Activated CD8-positive, alpha-beta memory T cell treated with anti-CD3 and anti-CD28 coated beads, Interleukin-2, amount 50 U/mL, for 48 hours (primary cell): Measurements from ENCODE around the gene FMNL2.

Experiments
- DNase-seq: peaks from one replicate; pipeline ENCODE4 v3.0.0-alpha.2; 2020

FMNL2 gene

GRCh38 chr2:152623775-152624174 is 288.8 kb downstream of the FMNL2 start:
- no peak for DNase-seq

GRCh38 chr2:152624805-152625204 is 289.8 kb downstream of the FMNL2 start:
- DNase-seq: no peak

GRCh38 chr2:152626911-152627339 is 292.0 kb downstream of the FMNL2 start:
- DNase-seq: no peak

- DNase-seq: no peak
Observed at GRCh38 chr2:152627351-152627957, 292.5 kb downstream of the FMNL2 start.

GRCh38 chr2:152629202-152629601 is 294.2 kb downstream of the FMNL2 start:
- no peak for DNase-seq

- DNase-seq: no peak
Observed at GRCh38 chr2:152630466-152630865, 295.5 kb downstream of the FMNL2 start.

- DNase-seq: no peak
Observed at GRCh38 chr2:152632736-152633135, 297.8 kb downstream of the FMNL2 start.

GRCh38 chr2:152635635-152636298 is 300.8 kb downstream of the FMNL2 start:
- DNase-seq: peak; percentile 86

GRCh38 chr2:152637251-152637650 is 302.3 kb downstream of the FMNL2 start:
- DNase-seq: no peak

GRCh38 chr2:152638056-152638455 is 303.1 kb downstream of the FMNL2 start:
- no peak for DNase-seq

- no peak for DNase-seq
Observed at GRCh38 chr2:152638590-152638989, 303.6 kb downstream of the FMNL2 start.

GRCh38 chr2:152644189-152644873 is 309.4 kb downstream of the FMNL2 start:
- no peak for DNase-seq

- no peak for DNase-seq
Observed at GRCh38 chr2:152646264-152646663, 311.3 kb downstream of the FMNL2 start.

- DNase-seq: no peak
Observed at GRCh38 chr2:152646775-152647174, 311.8 kb downstream of the FMNL2 start.

GRCh38 chr2:152647552-152647951 is 312.6 kb downstream of the FMNL2 start:
- no peak for DNase-seq

GRCh38 chr2:152648336-152648735 is 313.4 kb downstream of the FMNL2 start:
- no peak for DNase-seq

- no peak for DNase-seq
Observed at GRCh38 chr2:152649997-152650396, 315.0 kb downstream of the FMNL2 start.

GRCh38 chr2:152650768-152651371 is 315.9 kb downstream of the FMNL2 start:
- no peak for DNase-seq

- DNase-seq: no peak
Observed at GRCh38 chr2:152651834-152652233, 316.9 kb downstream of the FMNL2 start.

GRCh38 chr2:152655880-152656279 is 320.9 kb downstream of the FMNL2 start:
- DNase-seq: no peak

- no peak for DNase-seq
Observed at GRCh38 chr2:152657043-152657442, 322.1 kb downstream of the FMNL2 start.

GRCh38 chr2:152658221-152658620 is 323.2 kb downstream of the FMNL2 start:
- no peak for DNase-seq

GRCh38 chr2:152661076-152661475 is 326.1 kb downstream of the FMNL2 start:
- DNase-seq: no peak

- DNase-seq: no peak
Observed at GRCh38 chr2:152664725-152665124, 329.8 kb downstream of the FMNL2 start.
